ENCODE results near the gene LILRB3.
"Not testable (repeated sequence)": the region's sequence is repeated elsewhere in the genome, so short reads cannot be mapped to it uniquely, and the experiment has no call there.

Gene LILRB3

GRCh38 chr19:54189735-54190502 lies 32.9 kb downstream of the LILRB3 start:
- peak; percentile 99 for DNase-seq (ENCODE audit: low read depth)

- DNase-seq (ENCODE audit: low read depth), result no peak
These were observed 33.6 kb downstream of the LILRB3 start, which contains the start of gene MBOAT7 for GRCh38 chr19:54189145-54189734. TSS of gene MBOAT7 (minus strand) at chr19:54189580. CDS start at chr19:54188508, 1,072 bp downstream.

- peak; percentile 31 for DNase-seq (ENCODE audit: low read depth)
These were observed 34.5 kb downstream of the LILRB3 start for GRCh38 chr19:54188215-54188871.

GRCh38 chr19:54186934-54187381 lies 35.8 kb downstream of the LILRB3 start:
- DNase-seq (ENCODE audit: low read depth), result no peak

GRCh38 chr19:54186351-54186750 lies 36.5 kb downstream of the LILRB3 start:
- no peak for DNase-seq (ENCODE audit: low read depth)

- no peak for DNase-seq (ENCODE audit: low read depth)
These were observed 39.4 kb downstream of the LILRB3 start for GRCh38 chr19:54183431-54183830.

GRCh38 chr19:54181894-54182293 lies 40.9 kb downstream of the LILRB3 start:
- DNase-seq (ENCODE audit: low read depth), result not testable (repeated sequence)

- DNase-seq (ENCODE audit: low read depth), result no peak
These were observed 42.1 kb downstream of the LILRB3 start for GRCh38 chr19:54180691-54181091.

- DNase-seq (ENCODE audit: low read depth), result no peak
These were observed 42.8 kb downstream of the LILRB3 start for GRCh38 chr19:54179921-54180461.

GRCh38 chr19:54179262-54179852 lies 43.5 kb downstream of the LILRB3 start:
- DNase-seq (ENCODE audit: low read depth), result no peak

GRCh38 chr19:54178581-54179261 lies 44.1 kb downstream of the LILRB3 start:
- DNase-seq (ENCODE audit: low read depth), result no peak

- no peak for DNase-seq (ENCODE audit: low read depth)
These were observed 48.6 kb downstream of the LILRB3 start for GRCh38 chr19:54173951-54174834.

GRCh38 chr19:54173359-54173699 lies 49.5 kb downstream of the LILRB3 start:
- no peak for DNase-seq (ENCODE audit: low read depth)

GRCh38 chr19:54172471-54173358 lies 50.1 kb downstream of the LILRB3 start, which contains the start of gene TMC4:
TSS of gene TMC4 (minus strand) at chr19:54173160. CDS start at chr19:54173117, 43 bp downstream.
- DNase-seq (ENCODE audit: low read depth), result no peak

GRCh38 chr19:54171736-54172431 lies 50.9 kb downstream of the LILRB3 start:
- not testable (repeated sequence) for DNase-seq (ENCODE audit: low read depth)

GRCh38 chr19:54169149-54169740 lies 53.6 kb downstream of the LILRB3 start:
- no peak for DNase-seq (ENCODE audit: low read depth)

GRCh38 chr19:54168174-54168917 lies 54.5 kb downstream of the LILRB3 start:
- peak; percentile 73 for DNase-seq (ENCODE audit: low read depth)

Measured in stimulated activated CD8-positive, alpha-beta memory T cell treated with anti-CD3 and anti-CD28 coated beads, Interleukin-12 subunit alpha, Interleukin-12 subunit beta, amount 100 ng/mL, for 4 hours (primary cell).